HG03103 (cell line): ENCODE data around the gene TMEM217.
"Not testable (repeated sequence)": the region's sequence is repeated elsewhere in the genome, so short reads cannot be mapped to it uniquely, and the experiment has no call there.

Experiments
- ATAC-seq: cut with Tn5 transposase; IDR thresholded peaks from one replicate; pipeline ENCODE4 v1.9.1; 2021; ENCODE audit warnings: low read depth; ENCODE audit not compliant: unreplicated experiment

The TMEM217 gene

DNA sequence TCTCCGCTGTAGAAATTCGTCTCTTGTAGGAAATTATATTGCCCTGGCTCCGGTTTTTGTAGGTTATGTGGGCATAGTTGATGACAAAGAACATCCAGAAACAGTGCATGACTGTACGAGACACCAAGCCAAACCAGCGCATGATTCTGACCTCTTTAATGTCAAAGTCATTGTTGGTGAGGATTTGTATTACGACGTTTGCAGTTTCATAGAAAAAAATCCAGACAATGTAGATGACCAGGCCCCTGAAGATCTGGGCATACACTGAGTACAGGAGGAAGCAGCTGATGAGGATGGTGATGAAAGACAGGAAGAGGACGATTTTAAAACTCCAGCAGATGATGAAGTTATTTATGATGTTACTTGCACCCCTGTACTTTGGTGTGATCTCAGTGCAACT is 39.4 kb downstream of the TMEM217 start:
- ATAC-seq, result no peak

DNA sequence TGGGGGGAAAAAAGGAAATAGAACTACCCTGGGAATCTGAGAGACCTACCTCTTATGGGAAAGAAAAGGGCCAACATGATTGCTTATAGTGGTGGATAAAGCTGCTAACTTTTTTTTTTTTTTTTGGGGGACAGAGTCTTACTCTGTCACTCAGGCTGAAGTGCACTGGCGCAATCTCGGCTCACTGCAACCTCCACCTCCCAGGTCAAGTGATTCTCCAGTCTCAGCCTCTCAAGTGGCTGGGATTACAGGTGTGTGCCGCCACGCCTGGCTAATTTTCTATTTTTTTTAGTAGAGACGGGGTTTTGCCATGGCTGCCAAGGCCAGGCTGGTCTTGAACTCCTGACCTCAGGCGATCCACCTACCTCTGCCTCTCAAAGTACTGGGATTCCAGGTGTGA is 39.9 kb downstream of the TMEM217 start:
- no peak for ATAC-seq

DNA sequence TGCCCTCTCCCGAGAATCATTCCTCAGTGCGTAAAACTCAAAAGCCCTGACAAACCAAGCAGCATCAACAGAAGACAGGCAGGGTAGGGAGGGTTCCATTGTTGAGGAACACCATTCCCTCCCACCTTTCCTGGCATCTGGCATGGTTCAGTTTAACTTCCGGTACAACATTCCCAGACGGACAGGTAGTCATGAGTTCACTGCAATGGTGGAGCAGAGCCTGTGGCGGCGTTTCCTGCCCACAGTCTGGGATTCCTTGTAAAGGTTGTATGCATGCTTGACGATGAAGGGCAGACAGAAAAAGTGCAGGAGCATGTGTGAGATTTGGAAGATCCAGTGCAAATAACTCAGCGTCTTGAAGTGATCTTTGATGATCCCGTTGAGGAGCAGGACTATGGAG is 45.7 kb downstream of the TMEM217 start:
- no peak for ATAC-seq

DNA sequence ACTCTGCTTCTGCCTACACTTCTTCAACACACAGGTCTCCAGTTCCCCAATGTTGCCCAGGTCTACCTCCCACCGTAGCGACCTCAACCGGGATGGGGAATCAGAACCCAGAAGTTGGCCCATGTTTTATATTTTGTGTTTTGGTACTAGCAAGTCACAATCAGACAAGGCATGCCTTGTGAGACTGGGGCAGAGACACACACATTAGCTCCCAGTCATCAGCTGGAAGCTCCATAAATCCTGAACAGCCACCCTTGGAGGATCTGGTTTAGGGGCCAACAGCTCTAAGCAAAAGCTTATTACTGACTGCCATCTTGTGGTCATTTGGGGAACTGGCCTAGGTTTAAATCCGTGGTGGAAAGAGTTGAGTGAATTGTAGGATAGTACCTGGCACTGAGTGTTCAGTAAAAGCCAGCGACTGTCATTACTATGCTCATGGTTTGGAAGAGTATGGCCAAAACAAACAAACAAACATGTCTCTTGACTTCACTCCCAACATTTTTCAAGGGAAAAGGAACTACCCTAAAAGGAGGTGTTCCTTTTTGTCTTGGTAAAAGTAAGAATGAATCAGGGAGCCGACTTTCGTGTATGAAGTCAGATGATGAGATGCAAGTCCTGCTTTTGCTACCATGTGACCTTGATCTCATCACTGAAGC is 47.5 kb downstream of the TMEM217 start:
- ATAC-seq, result no peak

DNA sequence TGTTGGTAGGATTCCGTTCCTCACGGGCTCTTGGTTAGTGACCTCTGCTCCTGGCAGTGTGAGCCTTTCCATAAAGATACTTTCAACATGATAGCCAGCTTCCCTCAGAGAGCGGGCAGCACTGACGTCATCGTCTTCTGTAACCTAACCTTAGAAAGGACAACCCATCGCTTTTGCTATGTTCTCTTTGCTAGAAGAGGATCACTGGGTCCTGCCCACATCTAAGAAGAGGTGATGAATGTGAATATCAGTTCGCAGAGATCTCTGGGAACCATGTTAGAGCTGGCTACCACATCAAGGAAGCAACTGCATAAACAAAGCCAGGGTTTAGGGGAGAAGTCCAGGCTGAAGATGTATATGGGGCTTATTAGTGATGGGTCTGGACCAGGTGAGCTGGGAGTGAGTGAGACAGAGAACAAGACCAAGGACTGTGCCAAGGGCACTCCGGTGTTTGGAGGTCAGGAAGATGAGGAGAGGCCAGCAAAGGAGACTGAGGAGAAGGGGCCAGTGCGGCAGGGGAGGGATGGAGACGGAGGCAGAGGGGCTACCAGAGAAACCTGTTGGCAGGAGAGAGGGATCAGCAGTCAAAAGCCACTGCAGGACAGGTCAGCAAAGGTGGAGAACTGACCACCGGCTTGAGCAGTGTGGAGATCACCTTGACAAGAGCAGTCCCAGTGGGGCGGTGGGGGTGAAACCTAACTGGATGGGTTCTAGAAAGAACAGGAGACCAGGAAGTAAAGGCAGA is 48.3 kb downstream of the TMEM217 start:
- no peak for ATAC-seq

DNA sequence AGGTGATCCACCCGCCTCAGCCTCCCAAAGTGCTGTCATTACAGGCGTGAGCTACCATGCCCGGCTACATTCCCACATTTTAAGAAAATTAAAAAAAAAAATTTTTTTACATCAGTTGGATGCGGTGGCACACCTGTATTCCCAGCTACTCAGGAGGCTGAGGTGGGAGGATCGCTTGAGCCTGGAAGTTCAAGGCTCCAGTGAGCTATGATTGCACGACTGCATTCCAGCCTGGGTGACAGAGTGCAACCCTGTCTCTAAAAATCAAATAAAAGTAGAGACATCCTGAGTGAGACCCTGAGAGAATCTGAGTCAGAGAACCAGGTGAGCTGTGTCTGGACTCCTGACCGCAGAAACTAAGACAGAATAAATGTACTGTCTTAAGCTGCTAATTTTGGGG is 49.2 kb downstream of the TMEM217 start:
- no peak for ATAC-seq

DNA sequence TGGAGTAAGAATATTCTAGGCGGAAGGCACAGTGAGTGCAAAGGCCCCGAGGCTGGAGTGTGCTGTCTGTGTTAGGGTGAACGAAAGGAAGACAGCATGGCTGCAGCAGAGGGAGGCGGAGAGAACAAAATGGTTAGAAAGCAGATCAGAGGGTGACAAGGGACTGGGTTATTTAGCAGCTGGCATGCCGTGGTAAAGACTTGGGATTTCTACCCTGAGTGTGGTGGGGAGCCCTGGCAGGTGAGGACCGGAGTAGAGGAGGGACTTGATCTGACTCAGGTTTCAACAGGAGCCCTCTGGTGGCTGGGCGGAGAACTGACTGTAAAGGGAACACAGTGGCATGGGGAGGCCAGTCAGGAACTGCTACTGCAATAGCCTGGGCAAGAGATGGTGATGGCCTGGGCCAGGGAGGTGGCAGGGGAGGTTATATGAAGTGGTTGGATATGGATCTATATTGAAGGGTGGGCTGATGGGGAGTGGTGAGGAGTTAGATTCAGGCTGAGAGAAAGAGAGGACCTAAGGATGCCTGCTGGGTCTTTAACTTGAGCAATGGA is 50.0 kb downstream of the TMEM217 start:
- ATAC-seq, result no peak

DNA sequence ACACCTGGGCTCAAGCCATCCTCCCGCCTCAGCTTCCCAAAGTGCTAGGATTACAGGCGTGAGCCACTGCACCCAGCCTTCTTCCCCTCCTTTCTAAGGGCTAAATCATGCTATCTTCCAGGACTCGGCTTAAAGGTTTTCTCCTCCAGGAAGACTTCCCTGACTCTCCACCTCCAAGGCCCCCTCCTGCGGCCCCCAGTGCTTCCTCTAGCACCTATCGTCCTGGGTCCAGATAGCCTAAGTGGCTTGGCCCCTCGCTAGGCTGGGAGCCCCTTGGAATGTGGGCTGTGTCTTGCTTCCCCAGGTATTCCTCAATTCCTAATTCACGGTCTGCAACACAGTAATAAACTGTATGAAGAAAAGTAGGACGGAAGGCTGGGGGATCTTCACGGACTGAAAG is 51.3 kb downstream of the TMEM217 start:
- ATAC-seq, result no peak

DNA sequence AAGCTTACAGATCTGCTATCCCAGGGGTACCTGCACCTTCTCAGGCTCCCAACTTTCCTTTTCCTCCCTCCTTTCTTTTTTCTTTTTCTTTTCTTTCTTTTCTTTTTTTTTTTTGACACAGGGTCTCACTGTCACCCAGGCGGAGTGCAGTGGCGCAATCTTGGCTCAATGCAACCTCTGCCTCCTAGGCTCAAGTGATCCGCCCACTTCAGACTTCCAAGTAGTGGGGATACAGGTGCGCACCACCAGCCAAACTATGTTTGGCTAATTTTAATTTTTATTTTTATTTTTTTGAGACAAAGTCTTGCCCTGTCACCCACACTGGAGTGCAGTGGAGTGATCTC is 52.0 kb downstream of the TMEM217 start:
- ATAC-seq, result no peak

DNA sequence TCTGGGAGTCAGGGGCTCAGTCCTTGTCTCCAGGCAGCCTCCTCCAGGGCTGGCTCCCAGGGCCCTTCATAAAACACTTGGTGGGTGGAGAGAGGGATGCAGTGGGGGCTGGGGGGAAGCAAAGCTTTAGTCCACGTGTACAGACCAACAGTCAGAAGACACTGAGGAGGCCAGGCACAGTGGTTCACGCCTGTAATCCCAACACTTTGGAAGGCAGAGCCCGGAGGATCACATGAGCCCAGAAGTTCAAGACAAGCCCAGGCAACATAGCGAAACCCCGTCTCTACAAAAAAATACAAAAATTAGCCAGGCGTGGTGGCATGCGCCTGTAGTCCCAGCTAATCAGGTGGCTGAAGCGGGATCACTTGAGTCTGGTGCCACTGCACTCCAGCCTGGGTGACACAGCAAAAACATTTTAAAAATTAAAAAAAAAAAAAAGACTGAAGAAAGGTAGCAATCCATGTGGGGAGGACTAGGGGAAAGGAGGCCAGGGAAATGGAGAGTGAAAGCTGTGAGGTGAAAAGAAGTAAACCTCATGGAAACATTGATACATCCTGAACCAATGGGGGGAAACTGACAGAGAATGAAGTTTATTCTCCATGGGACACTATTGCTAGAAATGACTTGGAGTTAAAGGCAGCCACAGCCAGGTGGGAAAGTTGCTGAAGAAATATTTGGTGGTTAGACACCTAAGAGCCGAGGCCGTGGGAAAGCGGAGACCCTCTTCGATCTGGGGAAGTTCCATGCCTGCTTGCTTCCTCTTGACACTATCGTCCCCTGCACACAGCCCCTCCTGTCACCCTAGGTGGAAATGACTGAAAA is 52.6 kb downstream of the TMEM217 start:
- no peak for ATAC-seq

DNA sequence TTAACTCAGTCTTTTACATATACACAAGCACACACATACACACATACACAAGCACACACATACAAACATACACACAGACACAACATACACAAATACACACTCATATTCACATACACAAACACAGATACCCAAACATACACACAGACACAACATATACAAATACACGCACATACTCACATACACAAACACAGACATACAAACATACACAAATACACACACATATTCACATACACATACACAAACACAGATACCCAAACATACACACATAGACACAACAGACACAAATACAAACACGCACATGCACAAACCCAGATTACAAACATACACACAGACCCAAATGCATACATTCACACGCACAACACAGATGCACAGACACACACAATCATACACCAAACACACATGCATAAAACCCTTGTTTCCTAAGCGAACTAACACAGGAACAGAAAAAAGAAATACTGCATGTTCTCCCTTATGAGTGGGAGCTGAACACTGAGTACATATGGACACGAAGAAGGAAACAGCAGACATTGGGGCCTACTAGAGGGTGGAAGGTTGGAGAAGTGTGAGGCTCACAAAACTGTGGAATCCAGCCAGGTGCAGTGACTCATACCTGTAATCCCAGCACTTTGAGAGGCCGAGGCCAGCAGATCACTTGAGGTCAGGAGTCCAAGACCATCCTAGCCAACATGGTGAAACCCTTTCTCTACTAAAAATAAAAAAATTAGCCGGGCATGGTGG is 53.8 kb downstream of the TMEM217 start:
- ATAC-seq, result no peak

DNA sequence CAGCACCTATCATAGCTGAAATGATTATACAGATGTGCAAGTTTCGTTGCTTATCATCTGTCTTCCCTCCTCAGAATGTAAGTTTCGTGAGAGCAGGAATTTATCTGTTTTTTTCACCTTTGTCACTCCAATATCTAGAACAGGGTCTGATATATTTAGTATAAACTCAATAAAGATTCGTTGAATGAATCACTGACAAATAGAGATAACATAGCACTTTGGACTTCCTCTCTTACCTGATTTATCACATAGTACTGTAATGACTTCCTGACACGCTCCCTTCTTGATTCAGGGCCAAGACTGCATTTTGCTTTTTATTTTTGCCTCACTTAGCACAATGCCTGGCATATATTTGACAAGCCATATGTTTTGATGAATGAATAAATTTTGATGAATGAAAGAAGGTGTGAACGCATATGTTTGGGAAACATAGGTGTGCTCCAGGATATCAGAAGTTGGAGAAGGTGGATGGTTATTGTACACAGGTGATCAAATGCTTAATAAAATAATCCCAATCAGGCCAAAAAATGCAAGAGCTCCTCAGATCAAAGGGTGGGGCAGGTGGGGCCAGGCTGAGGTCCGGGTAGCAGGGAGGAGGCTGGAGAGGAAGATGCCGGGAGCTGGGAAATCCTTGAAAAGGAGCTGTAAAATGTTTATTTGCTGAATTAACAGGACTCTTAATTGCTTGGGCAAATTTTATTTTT is 55.0 kb downstream of the TMEM217 start:
- no peak for ATAC-seq

DNA sequence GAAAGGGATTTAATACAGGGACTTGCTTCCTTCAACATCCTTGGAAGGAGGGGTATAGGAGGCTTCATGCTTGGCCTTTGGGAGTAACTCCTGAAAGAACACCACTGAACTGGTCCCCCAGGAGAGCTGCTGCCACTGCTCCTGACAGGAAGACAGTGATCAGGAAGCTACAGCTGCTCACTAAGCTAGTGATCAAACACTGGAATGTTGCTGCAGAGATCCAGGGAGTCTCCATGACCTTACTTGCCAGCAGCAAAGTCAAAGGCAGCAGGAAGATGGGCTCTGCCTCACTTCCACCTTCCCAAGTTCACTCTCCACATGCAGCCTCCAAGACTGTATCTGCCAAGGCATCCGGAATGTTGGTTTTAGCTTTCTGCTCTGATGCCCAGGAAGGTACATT is 56.2 kb downstream of the TMEM217 start:
- no peak for ATAC-seq

DNA sequence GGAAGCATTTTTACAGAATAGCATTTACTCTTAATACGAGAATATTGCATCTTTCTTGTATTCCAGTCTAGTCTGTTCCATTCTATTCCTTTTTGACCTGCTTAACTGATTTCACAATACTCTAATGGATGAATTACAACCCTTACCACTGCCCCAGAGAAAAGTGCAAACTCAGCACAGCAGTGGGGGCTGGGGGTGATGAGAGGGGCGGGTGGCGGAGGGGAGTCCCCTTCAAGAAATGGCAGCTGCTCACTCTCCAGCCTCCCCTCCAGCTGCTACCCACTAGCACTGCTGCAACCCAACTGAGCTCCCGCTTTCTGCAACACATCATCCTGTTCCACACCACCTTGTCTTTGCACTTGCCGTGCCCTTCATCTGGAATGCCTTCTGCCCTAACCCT is 57.9 kb downstream of the TMEM217 start:
- ATAC-seq, result no peak

DNA sequence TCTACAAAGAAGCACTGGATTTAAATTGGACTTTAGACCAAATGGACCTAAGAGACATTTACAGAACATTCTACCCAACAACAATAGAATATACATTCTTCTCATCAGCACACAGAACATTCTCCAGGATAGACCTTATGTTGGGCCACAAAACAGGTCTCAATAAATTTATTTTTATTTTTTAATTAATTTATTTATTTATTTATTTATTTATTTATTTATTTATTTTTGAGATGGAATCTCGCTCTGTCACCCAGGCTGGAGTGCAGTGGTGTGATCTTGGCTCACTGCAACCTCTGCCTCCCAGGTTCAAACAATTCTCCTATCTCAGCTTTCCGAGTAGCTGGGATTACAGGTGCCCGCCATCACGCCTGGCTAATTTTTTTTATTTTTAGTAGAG is 61.5 kb downstream of the TMEM217 start:
- not testable (repeated sequence) for ATAC-seq

DNA sequence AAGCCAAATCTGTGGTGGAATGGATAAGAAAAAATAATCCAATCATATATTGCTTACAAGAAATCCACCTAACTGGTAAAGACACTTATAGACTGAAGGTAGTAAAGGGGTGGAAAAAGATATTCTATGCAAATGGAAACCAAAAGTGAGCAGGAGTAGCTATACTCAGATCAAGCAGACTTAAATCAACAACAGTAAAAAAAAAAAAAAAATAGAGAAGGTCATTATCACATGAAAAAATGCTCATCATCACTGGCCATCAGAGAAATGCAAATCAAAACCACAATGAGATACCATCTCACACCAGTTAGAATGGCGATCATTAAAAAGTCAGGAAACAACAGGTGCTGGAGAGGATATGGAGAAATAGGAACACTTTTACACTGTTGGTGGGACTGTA is 63.1 kb downstream of the TMEM217 start:
- ATAC-seq, result not testable (repeated sequence)

DNA sequence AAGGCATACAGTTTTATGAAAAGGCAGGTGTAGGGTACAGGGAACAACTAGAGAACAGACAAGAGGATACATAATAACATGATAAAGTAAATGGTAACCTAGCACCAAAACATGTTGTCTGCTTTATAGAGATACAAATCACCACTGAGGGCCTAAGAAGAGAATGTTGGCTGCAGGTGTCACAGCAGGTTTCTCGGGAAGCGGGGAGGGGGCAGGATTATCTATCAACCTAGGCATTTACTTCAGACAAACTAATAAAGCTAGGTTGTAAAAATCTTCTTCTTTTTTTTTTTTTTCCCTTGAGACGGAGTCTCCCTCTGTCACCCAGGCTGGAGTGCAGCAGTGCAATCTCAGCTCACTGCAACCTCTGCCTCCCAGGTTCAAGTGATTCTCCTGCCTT is 65.3 kb downstream of the TMEM217 start:
- no peak for ATAC-seq

DNA sequence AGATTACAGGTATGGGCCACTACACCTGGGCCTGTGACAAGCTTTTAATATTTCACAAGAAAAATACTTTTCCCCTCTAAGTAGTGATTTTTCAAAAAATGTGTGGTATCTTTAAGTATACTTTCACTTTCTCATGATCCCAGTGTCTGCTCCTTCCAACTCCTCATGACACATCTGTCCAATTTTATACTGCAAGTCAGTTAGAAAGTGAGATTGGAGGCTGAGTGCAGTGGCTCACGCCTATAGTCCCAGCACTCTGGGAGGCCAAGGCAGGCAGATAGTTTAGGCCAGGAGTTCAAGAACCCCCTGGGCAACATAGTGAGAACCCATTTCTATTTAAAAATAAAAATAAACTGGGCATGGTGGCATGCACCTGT is 67.8 kb downstream of the TMEM217 start:
- no peak for ATAC-seq

DNA sequence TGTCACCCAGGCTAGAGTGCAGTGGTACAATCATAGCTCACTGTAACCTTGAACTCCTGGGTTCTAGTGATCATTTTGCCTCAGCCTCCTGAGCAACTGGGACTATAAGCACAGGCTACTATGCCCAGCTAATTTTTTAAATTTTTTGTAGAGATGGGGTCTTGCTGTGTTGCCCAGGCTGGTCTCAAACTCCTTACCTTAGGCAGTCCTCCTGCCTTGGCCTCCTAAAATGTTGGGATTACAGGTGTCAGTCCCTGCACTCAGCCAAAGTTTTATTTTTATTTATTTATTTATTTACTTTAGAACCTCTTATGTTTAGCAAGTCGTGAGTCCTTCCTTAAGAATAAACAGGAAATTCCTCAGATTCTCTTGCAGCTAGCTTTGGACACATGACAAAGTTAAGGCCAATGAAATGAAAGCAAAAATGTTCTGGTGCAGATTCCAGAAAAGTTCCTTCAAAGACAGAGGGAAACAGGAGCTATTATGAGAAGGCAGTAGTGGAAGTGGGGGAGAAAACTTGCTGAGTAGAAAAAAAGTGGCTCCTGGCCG is 68.9 kb downstream of the TMEM217 start:
- no peak for ATAC-seq
